HG03571 (cell line): ENCODE measurements around the gene FAM193A.
"Not testable (repeated sequence)": the region's sequence is repeated elsewhere in the genome, so short reads cannot be mapped to it uniquely, and the experiment has no call there.

Experiments
- ATAC-seq: cut with Tn5 transposase; IDR thresholded peaks from one replicate; pipeline ENCODE4 v1.9.1; 2021; ENCODE audit not compliant: unreplicated experiment

FAM193A gene

GRCh38 chr4:2536193-2537010 lies at the start of gene FAM193A:
Gene FAM193A, plus strand, starts transcription at chr4:2536647. Its CDS starts 269 bp downstream, at chr4:2536916.
- peak; percentile 71 for ATAC-seq

DNA sequence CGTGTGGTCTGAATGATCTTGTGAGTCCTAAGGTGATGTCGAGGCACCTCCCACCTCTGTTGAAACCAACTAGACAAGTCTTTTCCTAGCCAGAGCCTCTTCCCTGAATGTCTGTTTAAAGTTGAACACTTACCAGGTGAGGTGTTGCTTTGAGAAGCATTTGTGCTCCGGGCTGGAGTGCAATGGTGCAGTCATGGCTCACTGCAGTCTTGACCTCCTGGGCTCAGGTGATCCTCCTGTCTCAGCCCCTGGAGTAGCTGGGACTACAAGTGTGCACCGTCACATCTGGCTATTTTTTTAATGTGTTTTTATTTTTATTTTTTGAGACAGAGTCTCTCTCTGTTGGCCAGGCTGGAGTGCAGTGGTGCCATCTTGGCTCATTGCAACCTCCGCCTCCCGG lies 49.5 kb upstream of the FAM193A start:
- ATAC-seq = no peak

GRCh38 chr4:2487632-2488031 lies 48.8 kb upstream of the FAM193A start:
- ATAC-seq = peak; percentile 46

GRCh38 chr4:2489081-2489805 lies 47.2 kb upstream of the FAM193A start:
- ATAC-seq = no peak

- ATAC-seq = no peak
These were observed 46.5 kb upstream of the FAM193A start for GRCh38 chr4:2489841-2490552.

DNA sequence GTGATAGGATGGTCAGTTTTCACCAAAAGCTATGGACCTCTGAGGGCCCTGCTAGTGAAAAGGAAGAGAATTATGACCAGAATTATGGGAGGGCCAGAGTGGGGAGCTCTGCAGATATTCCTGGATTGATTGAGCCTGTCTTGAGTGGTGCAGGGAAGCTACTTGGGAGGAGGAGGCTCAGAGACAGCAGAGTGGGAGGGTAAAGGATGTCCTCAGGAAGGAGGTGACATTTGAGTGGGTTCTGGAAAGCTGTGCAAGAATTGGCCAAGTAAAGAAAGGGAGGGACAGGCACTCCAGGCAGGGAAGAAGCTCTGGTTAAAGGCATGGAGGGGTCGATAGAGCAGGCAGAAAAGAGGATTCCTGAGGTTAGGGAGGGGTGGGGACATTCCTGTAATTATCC lies 43.5 kb upstream of the FAM193A start:
- no peak for ATAC-seq

DNA sequence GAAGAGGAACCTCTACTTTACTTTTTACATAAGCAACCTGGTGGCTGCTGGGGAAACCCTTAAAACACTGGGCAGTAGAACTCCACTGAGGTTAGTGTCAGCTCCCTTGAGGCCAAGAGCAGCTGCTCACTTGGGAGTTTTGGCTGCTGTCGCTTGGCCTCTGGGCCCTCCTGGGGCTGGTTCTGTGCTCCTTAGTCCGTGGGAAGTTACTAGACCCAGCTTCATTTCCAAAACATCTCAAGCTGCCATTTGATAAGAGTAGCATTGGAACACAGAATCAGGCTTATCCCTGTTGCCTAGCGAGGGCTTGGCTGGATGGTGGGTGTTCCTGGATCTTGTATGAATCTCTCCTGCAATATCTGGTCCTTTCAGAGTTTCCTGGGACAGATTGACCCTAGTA lies 41.5 kb upstream of the FAM193A start:
- ATAC-seq = no peak

DNA sequence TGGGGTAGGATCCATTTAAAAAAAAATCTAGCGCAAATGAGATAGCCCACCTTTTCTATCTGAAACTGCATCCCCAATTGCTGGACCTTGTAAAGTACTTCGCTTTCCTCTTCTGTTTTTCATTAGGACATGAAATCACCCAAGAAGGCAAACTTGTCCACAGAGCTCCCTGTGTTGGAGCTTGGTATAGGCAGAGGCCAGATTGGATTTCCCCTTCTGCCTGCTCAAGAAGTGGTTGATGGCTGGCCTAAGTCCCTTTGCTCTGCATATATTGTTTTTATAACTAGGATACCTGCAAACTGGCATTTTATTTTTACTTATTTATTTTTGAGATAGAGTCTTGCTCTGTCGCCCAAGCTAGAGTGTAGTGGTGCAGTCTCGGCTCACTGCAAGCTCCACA lies 39.1 kb upstream of the FAM193A start:
- no peak for ATAC-seq

DNA sequence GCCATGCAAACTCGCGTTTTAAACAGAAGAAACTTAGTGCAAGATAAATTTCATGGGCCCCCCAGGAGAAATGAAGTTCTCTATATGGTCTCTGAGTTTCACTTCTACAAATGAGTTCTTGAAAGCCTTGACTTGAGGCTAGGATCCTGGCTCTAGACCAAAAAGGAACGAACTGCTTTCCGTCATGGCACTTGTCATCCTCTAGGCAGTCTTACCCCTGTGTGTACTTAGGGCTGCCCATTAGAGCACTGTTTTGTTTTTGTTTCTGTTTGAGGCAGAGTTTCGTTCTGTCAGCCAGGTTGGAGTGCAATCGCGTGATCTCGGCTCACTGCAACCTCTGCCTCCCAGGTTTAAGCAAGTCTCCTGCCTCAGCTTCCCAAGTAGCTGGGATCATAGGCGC lies 38.5 kb upstream of the FAM193A start:
- peak; percentile 90 for ATAC-seq

DNA sequence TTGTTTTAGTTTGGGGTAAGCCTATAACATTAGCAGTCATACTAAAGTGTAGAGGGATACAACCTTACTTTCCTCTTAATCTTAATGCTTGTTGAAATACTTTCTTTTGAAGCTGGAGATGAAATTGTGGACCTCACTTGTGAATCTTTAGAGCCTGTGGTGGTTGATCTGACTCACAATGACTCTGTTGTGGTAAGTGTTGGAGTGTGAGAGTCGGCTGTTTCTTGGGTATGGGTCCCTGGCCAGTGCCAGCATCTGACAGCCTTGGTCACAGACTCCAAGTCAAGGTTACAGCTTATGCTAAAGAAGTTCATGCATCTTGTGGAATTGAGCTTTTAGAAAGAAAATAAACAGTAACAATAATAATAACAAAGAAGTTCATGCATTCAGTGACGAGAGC lies 35.9 kb upstream of the FAM193A start:
- ATAC-seq = no peak

- ATAC-seq = no peak
These were observed 35.3 kb upstream of the FAM193A start for GRCh38 chr4:2501034-2501594.

- ATAC-seq = no peak
These were observed 32.6 kb upstream of the FAM193A start for GRCh38 chr4:2503809-2504208.

GRCh38 chr4:2507259-2507658 lies 29.2 kb upstream of the FAM193A start:
- no peak for ATAC-seq

- ATAC-seq = no peak
These were observed 28.6 kb upstream of the FAM193A start for GRCh38 chr4:2507855-2508254.

DNA sequence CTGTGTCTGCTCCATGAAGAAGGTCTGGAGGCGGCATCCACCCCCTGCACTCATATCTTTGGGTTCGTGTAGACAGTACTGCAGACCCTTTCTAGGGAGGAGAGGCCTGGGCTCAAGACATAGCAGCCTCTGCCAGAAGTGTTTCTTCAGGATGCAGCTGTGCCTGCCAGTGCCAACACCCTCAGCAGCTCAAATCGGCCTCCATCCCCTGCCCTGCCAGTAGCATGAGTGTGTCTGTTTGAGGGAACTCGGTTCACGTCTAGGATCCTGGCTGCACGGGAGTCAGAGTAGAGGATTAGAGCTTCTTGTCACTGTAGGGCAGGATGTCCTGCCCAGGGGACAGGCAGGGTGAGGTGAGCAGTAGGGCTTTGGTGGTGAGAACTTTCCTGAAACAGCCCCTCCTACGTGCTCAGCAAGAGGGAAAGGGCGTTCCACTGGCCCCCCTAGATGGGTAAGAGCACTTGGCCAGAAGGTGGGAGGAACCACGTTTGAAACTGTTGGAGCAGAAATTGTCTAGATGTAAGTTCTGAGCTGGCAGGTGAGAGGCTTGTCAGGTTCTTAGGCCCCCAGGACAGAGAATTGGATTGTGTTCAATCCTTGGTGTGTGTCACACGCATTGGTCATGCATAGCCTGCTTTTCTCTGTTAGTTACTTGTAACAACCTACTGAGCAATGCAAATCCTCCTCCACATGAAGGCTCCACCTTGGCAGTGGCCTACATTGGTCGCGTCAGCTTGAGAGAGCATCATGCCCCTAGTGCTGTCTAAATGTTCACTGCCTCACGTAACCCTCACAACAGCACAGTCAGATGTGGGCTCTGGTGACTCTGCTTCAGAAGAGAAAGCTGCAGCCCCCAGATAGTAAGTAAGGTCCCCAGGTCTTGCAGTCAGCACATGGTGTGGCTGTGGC lies 25.8 kb upstream of the FAM193A start:
- ATAC-seq = no peak

GRCh38 chr4:2511645-2512131 lies 24.8 kb upstream of the FAM193A start:
- no peak for ATAC-seq

GRCh38 chr4:2512396-2513135 lies 23.9 kb upstream of the FAM193A start:
- ATAC-seq = no peak

GRCh38 chr4:2514193-2514592 lies 22.3 kb upstream of the FAM193A start:
- ATAC-seq = not testable (repeated sequence)

GRCh38 chr4:2514944-2515343 lies 21.5 kb upstream of the FAM193A start:
- not testable (repeated sequence) for ATAC-seq
